Measurements from ENCODE around the gene CHIT1.
"Not testable (repeated sequence)": the region's sequence is repeated elsewhere in the genome, so short reads cannot be mapped to it uniquely, and the experiment has no call there.

CHIT1 gene

DNA sequence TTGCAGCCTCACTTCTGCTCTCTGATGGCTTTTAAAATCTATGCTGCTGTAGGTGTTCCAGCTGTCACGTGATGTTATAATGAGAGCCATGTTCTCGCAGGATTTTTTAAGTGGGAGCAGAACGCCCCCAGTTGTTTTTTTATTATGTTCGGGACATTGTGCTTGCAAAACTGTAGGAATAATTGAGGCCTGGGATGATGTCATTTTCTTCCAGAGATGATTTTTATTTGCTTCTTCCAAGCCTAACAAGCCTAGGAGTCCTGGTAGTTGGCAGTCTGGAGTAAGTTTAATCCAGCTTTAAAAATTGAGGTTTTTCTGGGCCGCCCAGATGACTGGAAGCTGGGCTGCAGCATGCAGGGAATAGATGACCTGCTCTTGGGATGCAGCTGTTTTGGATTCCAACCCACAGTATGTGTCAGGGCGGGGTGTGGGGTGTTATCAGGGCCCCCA is 34.6 kb upstream of the CHIT1 start:
- DNase-seq = no peak

DNA sequence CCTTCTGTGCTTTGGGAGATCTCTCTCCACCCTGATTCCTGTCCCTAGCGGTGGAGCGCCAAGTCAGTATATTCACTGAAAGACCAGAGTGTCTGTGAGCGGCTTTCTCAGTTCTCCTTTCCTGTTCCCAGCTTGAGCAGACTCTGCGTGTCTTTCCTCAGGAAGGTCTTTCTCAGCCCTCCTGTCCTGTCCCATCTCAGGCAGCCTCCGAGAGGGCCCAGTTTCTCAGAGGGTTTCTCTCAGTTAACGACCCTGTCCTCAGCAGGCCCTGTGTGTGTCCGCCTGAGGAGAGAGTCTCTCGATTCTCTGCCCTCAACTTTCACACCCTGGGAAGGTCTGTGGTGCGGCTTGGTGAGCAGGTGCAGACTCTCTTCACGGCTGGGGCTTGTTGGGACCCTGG is 34.0 kb upstream of the CHIT1 start:
- no peak for DNase-seq

DNA sequence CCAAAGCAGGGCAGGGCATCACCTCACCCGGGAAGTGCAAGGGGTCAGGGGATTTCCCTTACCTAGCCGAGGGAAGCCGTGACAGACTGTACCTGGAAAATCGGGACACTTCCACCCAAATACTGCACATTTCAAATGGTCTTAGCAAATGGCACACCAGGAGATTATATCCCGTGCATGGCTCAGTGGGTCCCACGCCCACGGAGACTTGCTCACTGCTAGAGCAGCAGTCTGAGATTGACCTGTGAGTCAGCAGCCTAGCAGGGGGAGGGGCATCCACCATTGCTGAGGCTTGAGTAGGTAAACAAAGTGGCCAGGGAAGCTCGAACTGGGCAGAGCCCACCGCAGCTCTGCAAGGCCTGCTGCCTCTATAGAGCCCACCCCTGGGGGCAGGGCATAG is 27.2 kb upstream of the CHIT1 start:
- DNase-seq = not testable (repeated sequence)

DNA sequence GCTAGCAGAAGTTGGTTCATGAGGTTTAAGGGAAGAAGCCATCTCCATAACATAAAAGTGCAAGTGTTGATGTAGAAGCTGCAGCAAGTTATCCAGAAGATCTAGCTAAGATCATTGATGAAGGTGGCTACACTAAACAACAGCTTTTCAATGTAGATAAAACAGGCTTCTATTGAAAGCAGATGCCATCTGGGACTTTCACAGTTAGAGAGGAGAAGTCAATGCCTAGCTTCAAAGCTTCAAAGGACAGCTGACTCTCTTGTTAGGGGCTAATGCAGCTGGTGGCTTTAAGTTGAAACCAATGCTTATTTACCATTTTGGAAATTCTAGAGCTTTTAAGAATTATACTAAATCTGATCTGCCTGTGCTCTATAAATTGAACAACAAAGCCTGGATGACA is 25.3 kb upstream of the CHIT1 start:
- DNase-seq = not testable (repeated sequence)

DNA sequence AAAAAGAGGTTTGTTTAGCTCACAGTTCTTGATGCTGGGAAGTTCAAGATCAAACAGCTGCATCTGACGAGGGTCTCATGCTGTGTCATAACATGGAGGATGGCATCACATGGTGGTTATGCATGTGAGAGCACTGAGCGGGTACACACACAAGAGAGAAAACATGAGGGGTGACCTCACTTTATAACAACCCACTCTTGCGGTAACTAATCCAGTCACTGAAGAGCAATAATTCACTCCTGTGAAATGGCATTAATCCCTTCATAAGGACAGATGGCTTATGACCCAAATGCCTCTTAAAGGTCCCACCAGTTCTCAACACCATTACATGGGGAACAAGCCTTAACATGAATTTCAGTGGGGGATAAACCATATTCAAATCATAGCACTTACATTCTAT is 23.2 kb upstream of the CHIT1 start:
- no peak for DNase-seq

DNA sequence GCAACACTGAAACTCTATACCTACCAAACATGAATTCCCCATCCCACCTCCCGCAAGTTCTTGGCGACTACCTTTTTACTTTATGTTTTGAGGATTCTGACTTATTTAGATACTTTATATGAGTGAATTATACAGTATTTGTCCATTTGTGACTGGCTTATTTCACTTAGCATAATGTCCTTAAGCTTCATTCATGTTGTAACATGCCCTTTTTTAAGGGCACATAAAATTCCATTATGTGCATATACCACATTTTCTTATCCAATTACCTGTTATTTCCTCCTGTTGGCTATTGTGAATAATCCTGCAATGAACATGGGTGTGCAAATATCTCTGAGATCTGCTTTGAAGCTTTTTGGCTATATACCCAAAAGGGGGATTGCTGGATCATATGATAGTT is 22.0 kb upstream of the CHIT1 start:
- no peak for DNase-seq

DNA sequence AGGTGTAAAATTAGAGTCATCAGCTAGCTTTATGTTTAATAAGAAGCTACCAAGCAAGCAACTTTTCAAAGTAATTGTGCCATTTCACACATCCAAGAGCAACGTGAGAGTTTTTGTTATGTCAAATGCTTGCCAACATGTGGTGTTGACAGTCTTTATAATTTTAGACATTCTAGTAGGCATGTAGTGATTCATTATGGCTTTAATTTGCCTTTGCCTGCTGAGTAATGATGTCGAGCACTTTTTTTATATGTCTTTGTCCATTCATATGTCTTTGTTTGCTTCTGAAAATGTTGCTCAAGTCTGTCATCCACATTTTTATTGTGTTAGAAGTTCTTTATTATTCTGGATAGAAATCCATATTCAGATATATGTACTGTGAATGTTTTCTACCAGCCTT is 21.4 kb upstream of the CHIT1 start:
- no peak for DNase-seq

DNA sequence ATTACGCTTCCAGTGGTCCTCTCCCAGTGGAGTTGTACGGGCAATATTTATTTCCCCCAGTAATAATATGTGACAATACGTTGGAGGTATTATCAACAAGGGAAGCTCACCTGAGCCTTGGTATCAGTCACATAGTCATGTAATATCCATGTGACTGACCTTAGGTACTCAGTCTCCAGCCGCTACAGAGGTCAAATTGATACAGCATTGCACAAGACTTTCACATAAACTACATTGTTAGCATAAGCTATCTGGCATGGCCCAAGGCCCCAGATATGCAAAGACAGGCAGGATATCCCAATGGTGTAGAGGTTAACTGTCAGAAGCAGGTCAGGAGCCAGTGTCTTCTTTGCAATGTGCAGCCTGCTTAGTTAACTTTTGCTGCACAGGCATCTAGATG is 15.3 kb upstream of the CHIT1 start:
- DNase-seq = no peak

DNA sequence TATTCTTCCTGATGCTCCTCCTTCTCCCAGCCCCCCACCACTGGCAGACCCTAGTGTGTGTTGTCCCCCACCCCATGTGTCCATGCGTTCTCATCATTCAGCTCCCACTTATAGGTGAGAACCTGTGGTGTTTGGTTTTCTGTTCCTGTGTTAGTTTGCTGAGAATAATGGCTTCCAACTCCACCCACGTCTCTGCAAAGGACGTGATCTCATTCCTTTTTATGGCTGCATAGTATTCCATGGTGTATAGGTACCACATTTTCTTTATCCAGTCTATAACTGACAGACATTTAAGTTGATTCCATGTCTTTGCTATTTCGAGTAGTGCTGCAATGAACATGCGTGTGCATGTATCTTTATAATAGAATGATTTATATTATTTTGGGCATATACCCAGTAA is 12.2 kb upstream of the CHIT1 start:
- DNase-seq = not testable (repeated sequence)

DNA sequence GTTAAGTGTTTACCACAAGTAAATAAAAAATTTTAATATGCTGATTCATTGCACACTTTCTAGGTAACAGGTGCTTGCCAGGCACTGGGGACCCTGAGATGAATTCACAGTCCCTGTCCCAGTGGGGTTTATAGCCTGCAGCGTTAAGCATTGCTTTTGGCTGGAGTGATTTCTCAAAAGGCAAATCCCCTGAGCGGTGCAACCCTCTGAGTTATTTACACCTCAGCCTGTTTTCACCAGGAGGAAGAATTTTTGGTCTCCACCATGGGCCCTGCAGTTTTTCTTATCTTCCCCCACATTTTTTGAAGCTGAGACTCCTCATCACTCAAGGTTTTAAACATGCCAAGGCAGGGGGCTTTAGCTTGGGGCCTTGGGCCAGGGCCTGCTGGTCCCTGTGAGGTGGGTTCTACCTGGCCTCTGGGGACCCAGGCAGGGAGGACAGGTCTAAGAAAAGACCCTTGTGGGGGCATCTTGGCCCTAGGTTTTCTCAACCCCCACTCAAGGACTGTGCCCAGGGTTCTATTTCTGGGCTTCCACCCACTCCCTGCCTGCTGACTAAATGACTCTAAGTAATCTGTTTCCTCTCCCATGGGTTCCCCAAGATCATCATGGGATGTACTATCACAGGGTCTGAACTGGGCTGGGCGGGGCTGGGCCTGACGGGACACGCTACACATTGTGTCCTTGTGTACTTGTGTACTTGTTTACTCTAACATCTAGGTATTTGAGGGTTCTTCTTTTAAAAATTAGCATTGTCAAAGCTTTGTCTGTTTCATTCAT is 10.2 kb upstream of the CHIT1 start:
- no peak for DNase-seq

DNA sequence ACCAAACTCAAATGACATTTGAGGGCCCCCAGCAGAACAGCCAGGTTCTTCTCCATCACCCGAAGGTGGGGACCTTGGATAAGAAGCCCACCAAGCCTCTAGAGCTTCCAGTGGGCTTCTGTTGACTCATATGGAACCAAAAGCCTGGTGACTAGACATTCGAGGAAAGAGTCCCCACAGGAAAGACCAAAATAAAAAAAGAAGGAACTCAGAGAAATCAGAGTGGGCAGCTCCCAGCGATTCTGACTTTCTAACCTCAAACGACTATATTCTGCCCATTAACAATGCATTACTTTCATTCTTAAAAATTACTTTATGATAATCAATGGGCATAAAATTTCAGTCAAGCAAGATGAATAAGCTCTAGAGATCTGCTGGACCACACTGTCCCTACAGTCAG is 9.6 kb upstream of the CHIT1 start:
- no peak for DNase-seq

DNA sequence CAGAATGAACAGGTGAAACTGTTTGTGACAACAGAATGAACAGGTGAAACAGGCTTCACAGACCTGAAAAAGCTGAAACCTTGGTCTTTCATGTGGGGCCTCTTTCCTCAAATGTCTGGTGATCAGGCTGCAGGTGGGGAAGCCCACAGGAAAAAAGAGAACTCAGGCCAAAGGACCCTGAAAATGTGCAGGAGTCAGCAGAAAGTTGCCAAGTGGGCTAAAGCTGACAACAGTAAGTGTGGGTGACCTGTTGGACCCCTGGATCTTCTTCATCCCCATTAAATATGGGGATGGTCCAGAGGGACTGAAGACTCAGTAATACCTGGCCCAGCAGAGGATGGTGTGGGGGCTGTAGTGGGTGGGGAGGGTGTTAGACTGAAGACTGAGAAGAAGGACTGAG is 9.1 kb upstream of the CHIT1 start:
- no peak for DNase-seq

DNA sequence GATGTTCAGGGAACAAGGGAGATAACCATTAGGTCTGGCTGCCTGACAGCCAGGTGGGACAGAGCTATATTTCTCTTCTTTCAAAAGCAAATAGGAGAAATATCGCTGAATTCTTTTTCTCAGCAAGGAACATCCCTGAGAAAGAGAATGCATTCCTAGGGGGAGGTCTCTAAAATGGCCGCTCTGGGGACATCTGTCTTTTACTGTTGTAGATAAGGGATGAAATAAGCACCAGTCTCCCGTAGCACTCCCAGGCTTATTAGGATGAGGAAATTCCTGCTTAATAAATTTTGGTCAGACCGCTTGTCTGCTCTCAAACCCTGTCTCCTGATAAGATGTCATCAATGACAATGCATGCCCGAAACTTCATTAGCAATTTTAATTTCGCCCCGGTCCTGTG is 5.4 kb upstream of the CHIT1 start:
- DNase-seq = not testable (repeated sequence)

DNA sequence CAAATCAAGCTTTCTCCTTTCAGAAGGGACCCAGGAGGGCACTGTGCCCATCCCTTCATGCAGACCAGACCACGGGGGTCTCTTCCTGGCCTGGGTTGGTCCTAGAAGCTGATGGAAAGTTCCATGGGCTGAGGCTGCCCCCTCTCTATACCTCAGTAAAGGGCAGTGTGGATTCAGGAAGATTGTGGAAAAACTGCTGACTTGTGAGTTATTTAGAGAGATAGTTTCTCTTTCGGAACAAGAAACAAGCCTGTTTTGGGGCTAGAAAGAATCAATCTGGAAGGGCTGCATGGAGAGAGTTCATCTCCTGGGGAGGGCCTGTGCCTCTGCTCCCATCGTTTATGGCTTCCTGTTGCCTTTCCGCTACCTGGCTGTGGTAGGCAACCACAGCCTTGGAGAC is 803 bp downstream of the CHIT1 start:
- no peak for DNase-seq

DNA sequence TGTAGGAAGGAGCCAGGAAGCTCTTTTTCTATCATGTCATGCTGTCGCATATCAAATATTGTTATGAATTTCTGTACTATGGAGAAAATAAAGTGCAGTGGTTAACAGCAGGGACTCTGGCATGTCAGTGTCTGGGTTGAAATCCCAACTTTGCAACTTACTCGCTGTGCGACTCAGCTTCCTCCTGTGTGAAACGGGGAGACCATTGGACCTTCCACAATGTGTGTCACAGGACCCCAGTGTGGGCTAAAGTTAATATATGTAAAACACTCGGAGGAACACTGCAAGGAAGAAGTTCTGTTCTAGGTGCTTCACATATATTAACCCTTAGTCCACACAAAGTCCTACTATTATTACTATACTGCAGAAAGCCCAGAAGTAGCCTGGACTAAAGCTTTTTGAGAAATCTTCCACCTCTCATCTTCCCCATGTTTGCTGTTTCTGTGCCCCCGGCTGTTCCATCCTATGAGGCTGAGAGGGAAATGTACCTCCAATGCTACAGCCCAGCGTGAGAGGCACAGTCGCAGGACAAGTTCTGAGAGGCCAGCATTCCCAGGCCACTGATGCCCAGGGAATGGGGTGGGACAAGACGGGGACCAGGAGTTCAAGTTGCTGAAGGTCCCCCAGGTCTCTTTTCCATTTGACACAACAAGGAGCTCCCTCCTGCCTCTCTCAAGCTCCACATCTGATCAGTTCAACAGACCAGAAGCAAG is 1.9 kb downstream of the CHIT1 start:
- no peak for DNase-seq

DNA sequence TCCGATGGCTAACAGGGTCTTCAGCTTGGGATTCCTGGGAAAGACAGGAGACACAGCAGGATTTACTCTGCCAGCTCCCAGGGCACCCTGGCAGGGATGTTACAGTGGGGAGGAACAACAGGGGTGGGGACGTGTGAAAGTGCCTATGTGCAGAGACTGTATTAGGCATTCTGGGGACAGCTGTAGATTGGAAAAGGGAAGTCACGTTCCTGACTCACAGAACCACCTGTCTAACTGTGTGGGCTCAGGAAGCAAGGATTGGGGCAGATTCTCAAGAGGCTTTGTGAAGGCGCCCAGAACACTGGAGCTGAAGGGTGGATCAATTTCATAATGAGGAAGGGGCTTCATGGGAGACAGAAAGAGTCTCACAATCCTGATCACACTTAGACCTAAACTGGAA is 4.4 kb downstream of the CHIT1 start:
- no peak for DNase-seq

DNA sequence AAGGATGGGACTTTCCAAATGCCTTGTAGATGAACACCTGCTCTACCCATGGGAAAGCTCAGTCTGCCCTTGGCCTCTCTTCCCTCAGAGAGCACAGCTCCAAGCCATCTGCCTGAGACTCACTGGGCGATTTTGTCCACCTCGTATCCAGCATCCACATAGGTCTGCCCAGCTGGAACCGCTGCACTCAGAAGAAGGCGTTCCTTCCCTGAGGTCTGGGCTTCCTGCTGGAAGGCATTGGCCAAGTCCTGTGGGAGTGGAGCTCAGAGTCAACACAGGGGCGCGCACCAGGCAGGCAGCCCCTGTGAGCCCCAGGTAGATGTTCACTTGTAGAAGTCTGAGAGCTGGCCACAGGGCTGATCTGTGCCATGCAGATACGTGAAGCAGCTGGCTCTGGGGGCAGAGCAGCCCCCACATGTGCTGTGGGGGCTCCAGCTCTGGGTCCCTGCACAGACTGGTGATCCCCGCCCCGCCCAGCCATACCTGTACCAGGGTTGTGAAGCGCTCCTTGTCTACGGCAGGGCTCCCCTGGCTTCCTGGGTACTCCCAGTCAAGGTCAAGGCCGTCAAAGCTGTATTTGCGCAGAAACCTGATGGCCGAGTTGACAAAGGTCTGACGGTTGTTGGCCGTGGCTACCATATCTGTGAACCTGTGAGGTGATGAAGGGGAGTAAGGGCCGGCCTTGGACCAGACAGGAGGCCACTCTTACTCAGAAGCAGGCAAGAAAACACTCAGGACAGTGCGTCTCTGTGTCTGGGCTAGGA is 6.3 kb downstream of the CHIT1 start:
- no peak for DNase-seq

DNA sequence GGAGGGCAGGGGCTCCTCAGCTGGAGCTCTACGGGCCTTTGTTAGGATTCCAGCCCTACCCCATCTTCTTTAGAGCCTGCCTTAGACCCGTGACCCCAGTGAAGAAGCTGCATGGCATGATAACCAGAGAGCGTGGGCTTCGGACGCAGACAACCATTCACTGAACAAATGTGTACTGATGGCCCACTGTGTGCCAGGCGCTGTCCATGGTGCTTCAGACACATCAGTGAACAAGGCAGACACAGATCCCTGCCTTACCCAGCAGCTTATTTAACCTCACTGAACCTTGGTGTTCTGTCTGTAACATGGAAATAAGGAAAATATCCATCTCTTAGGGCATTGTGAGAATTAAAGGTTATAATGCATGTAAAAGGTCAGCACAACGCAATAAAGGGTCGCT is 9.5 kb downstream of the CHIT1 start:
- no peak for DNase-seq

DNA sequence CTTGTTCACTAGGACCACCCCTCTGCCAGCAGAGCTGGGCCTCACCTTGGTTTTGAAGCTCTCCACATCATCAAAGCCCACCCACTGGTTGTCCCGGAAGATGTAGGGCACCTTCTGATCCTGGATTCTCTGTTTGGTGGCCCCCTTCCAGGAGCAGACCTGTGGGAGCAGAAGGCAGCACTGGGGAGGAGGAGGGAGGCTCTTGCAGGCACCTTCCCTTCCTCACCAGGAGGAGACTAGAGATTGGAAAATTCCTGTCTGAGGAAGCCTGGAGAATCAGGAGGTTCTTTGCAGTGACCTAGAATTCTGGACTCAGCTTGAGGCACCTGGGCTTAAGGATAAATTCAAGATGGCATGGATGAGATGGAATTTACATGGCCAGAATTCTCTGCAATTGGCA is 10.3 kb downstream of the CHIT1 start:
- DNase-seq = no peak

DNA sequence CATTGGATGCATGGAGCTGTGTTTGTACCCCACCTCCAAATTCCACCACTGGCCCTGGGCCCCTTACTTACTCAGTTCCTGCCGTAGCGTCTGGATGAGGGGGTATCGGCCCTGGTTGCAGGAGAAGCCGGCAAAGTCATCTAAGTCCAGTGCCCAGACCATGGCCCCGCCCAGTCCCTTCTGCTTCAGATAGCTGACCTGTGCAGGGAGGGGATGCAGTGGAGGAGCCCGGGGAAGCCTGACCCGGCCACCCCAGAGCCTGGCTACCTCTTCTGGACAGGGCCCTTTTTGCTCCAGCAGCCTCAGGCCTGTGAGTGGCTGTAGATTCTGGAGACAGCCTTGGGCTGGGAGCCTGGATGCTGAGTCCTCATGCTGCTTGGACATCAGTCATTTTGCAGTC is 11.8 kb downstream of the CHIT1 start:
- no peak for DNase-seq

DNA sequence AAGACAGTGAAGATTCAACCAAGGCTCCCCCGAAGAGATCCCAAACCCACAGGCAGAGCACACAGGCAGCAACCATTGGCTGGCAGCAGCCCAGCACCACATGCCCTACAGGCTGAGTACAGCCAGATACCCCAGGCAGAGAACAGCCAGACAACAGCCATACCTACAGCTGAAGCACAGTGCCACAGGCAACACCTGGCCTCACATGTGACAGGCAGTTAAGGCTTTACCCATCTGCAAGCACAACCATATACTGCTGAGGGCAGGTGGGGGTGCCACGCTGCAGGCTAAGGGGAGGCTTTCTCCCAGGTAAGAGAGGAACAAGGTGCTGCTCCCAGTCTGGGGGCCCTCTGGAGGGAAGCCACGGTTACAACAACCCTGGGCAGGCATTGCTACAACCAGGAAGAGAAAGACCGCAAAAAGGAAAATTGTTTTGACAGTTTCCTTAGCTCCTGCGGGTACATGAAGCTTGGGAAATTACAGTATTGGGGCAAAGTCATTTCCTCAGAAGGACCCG is 12.3 kb downstream of the CHIT1 start:
- DNase-seq = no peak

DNA sequence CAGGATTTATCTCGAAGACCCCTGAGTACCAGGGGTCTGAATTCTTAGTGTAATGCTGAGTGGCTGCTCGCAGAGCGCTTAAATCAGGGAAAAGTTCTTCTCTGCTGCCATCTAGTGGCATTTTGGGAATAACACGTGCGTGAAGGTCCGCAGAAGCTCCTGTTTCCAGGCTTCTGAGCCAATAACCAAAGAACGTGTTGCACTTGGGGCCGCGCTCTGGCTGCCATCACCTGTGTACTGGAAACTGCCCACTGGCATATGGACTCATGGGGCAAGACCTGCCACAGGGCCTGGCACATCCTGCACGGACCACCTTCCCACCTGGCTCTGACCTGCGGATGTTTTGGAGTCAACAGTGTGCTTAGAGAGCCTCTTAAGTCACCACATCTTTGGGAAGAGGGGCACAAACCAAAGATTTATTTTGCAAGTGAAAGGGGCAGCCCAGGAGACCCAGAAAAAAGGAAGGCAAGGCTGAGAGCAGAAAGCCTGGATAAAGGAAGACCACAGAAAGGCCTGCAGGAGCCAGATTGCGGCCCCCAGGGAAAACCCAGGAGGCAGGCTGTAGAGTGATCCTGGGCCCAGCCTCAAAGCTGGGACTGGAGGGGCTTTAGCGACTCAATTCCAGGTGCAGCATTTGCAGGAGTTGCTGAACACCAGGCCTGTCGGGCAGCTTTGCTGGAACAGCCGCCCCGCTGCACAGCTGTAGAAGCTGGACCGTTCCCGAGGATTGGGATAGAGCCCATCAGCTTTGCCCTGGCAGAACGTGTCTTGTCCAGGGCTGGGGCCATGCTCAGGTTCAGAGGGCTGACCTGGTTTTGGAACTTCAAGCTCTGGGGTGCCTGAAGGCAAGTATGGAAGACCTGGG is 13.0 kb downstream of the CHIT1 start:
- peak; percentile 79 for DNase-seq

DNA sequence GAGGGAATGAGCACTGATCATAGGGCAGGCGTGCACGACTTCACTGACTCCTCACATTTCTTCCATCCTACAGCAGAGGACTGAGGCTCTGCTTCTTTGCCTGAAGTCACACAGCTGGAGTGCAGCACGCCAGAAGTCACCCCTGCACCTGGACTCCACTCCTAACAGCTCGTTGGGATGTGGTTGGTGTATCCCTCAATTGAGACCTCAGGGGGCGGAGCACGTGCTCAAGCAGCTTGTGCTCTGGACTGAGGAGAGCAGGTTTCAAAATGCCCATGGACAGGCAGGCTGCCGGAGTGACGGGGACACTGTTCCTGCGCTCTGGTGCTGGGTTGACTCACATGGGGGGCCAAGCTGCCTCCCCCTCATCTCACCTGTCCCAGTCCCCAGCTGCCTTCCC is 13.9 kb downstream of the CHIT1 start:
- DNase-seq = no peak

Data from right forelimb (tissue), 1 donor.